Endodermal cell (in vitro differentiated cells): ENCODE data around the gene VIPR2. TPM values are rescaled to one million over a fixed set of nuclear protein-coding genes. Genes with fewer than 3 reads are reported as not detected.

ENCODE experiments used
- DNase-seq: peaks from one replicate; pipeline ENCODE4 v3.0.0-alpha.2; 2017
- H3K27ac ChIP-seq: 2 replicates; pipeline ENCODE4 v1.5.1; 2013; ENCODE audit warnings: mild to moderate bottlenecking, low read depth, low read length, moderate library complexity
- H3K27me3 ChIP-seq: 2 replicates; pipeline ENCODE4 v1.6.1; 2013; ENCODE audit warnings: mild to moderate bottlenecking, low read length, moderate library complexity; ENCODE audit not compliant: insufficient read depth, control insufficient read depth, poor library complexity, severe bottlenecking
- H3K36me3 ChIP-seq: 2 replicates; pipeline ENCODE4 v1.7.0; 2013; ENCODE audit warnings: mild to moderate bottlenecking, low read length, moderate library complexity; ENCODE audit not compliant: control insufficient read depth, insufficient read depth
- H3K4me1 ChIP-seq: one replicate; pipeline ENCODE4 v1.7.0; 2013; ENCODE audit warnings: low read length; ENCODE audit not compliant: control insufficient read depth, insufficient read depth
- H3K4me3 ChIP-seq: 2 replicates; pipeline ENCODE4 v1.5.1; 2013; ENCODE audit warnings: mild to moderate bottlenecking, low read length, moderate library complexity
- H3K9ac ChIP-seq: 2 replicates; pipeline ENCODE4 v1.6.1; 2013; ENCODE audit warnings: mild to moderate bottlenecking, low read length, moderate library complexity; ENCODE audit not compliant: poor library complexity, severe bottlenecking; ENCODE audit errors: extremely low read depth
- H3K9me3 ChIP-seq: 2 replicates; pipeline ENCODE4 v1.6.1; 2013; ENCODE audit warnings: mild to moderate bottlenecking, low read length, moderate library complexity; ENCODE audit not compliant: control insufficient read depth
- H3K27ac Mint-ChIP-seq: 2 replicates; pipeline ENCODE4 v1.8.0; 2020; ENCODE audit warnings: mixed read lengths
- H3K27me3 Mint-ChIP-seq: 2 replicates; pipeline ENCODE4 v1.8.0; 2021; ENCODE audit warnings: mild to moderate bottlenecking, mixed read lengths; ENCODE audit not compliant: insufficient read depth
- H3K36me3 Mint-ChIP-seq: 2 replicates; pipeline ENCODE4 v1.8.0; 2020; ENCODE audit warnings: low read depth, mixed read lengths
- H3K4me1 Mint-ChIP-seq: 2 replicates; pipeline ENCODE4 v1.8.0; 2020; ENCODE audit warnings: mixed read lengths
- H3K4me3 Mint-ChIP-seq: 2 replicates; pipeline ENCODE4 v1.8.0; 2020; ENCODE audit warnings: mild to moderate bottlenecking, moderate library complexity, mixed read lengths
- H3K9me3 Mint-ChIP-seq: 2 replicates; pipeline ENCODE4 v1.8.0; 2020; ENCODE audit warnings: mild to moderate bottlenecking, mixed read lengths
- CTCF ChIP-seq: fragments of 200-600 bp; sonication (generic); conservative IDR thresholded peaks from 2 replicates; pipeline ENCODE4 v1.5.0; 2021; ENCODE audit warnings: antibody characterized with exemption, mild to moderate bottlenecking
- WGBS, 2 experiments: methylation state at CpG; one replicate each; pipeline versions ENCODE4 v1.1.5 to v1.1.7; 2013; ENCODE audit warnings: missing lambda C conversion rate in 2 of 2, mixed read lengths in 1 of 2; ENCODE audit not compliant: insufficient coverage in 1 of 2, insufficient read length in 1 of 2; 5-methylcytosine and 5-hydroxymethylcytosine counted together
- total RNA-seq, 2 donors: library from RNA; stranded (reverse); fragmentation: NEBNext Ultra II Directional in 1 of 2; extraction: Animal tissue kit (Norgen Biotek cat#: 25700) in 1 of 2; gene quantifications; 2 replicates in 1 of 2; 3 replicates in 1 of 2; pipeline ENCODE4 v1.2.1, GENCODE V29; 2021

VIPR2 gene
- total RNA-seq, 2 donors from 2014 or later: 0.64 to 1.8 TPM

- Histone ChIP-seq H3K4me1 (no peaks in the 10 kb centered on the region), H3K27ac (no peak overlapping the region), H3K9me3 (peaks cover 3% of the 10 kb centered on the region), H3K36me3 (no peaks in the 10 kb centered on the region), H3K4me3 (no peak overlapping the region), H3K9ac (no peak overlapping the region), H3K27me3 (no peaks in the 10 kb centered on the region)
- TF ChIP-seq CTCF: no peak
- no peaks in the 10 kb centered on the region for H3K36me3 Mint-ChIP-seq
- no peaks in the 10 kb centered on the region for H3K9me3 Mint-ChIP-seq
- no peak overlapping the region for H3K4me3 Mint-ChIP-seq
- DNase-seq: peak; percentile 24
- WGBS, 2 experiments: 82% methylated on average over 12 to 20 of the region's 20 CpGs
- H3K4me1 Mint-ChIP-seq: no peaks in the 10 kb centered on the region
- no peak overlapping the region for H3K27ac Mint-ChIP-seq
- peaks cover 3% of the 10 kb centered on the region for H3K27me3 Mint-ChIP-seq
Observed at GRCh38 chr7:159025161-159025779, 119.4 kb downstream of the VIPR2 start.

GRCh38 chr7:159024280-159024951 lies 120.3 kb downstream of the VIPR2 start:
- H3K27ac ChIP-seq: no peak overlapping the region
- no peak overlapping the region for H3K27ac Mint-ChIP-seq
- peaks cover under 1% of the 10 kb centered on the region for H3K9me3 Mint-ChIP-seq
- peak; percentile 36 for DNase-seq
- peaks cover 3% of the 10 kb centered on the region for H3K27me3 Mint-ChIP-seq
- H3K27me3 ChIP-seq: no peaks in the 10 kb centered on the region
- H3K4me1 ChIP-seq: no peaks in the 10 kb centered on the region
- H3K4me1 Mint-ChIP-seq: no peaks in the 10 kb centered on the region
- peaks cover 10% of the 10 kb centered on the region for H3K9me3 ChIP-seq
- H3K36me3 ChIP-seq: no peaks in the 10 kb centered on the region
- no peak overlapping the region for H3K4me3 Mint-ChIP-seq
- no peak overlapping the region for H3K4me3 ChIP-seq
- H3K9ac ChIP-seq: no peak overlapping the region
- no peaks in the 10 kb centered on the region for H3K36me3 Mint-ChIP-seq
- no peak for TF ChIP-seq CTCF
- WGBS, 2 experiments: 91 to 94% methylated on average over 42 to 48 of the region's 48 CpGs

GRCh38 chr7:159023746-159024145 lies 120.9 kb downstream of the VIPR2 start:
- Mint-ChIP-seq H3K36me3 (no peaks in the 10 kb centered on the region), H3K27ac (no peak overlapping the region), H3K9me3 (peaks cover 7% of the 10 kb centered on the region), H3K4me1 (no peaks in the 10 kb centered on the region), H3K27me3 (no peaks in the 10 kb centered on the region), H3K4me3 (no peak overlapping the region)
- Histone ChIP-seq H3K9ac (no peak overlapping the region), H3K9me3 (peaks cover 17% of the 10 kb centered on the region), H3K36me3 (no peaks in the 10 kb centered on the region), H3K4me3 (no peak overlapping the region), H3K27me3 (no peaks in the 10 kb centered on the region), H3K27ac (no peak overlapping the region), H3K4me1 (no peaks in the 10 kb centered on the region)
- DNase-seq: peak; percentile 31
- 78 to 88% methylated on average over 4 to 12 of the region's 12 CpGs for WGBS, 2 experiments
- TF ChIP-seq CTCF: no peak
